Neural progenitor cell (in vitro differentiated cells): ENCODE results near the gene EID3. TPM values are rescaled to one million over a fixed set of nuclear protein-coding genes. Genes with fewer than 3 reads are reported as not detected.

Source experiments
- DNase-seq: peaks from one replicate; pipeline ENCODE4 v3.0.0-alpha.2; 2016; ENCODE audit warnings: low spot score
- H2AFZ ChIP-seq: fragments of 200-600 bp; sonication (generic); replicated peaks from 2 replicates; pipeline ENCODE4 v1.6.1; 2016; ENCODE audit warnings: antibody characterized with exemption
- H3F3A ChIP-seq: fragments of 200-600 bp; sonication (generic); 2 replicates; pipeline ENCODE4 v1.6.1; 2016; ENCODE audit warnings: antibody characterized with exemption, low read depth
- H3K27ac ChIP-seq: fragments of 200-600 bp; sonication (generic); 2 replicates; pipeline ENCODE4 v1.5.1; 2016; ENCODE audit warnings: mild to moderate bottlenecking
- H3K27me3 ChIP-seq: fragments of 200-600 bp; sonication (generic); 2 replicates; pipeline ENCODE4 v1.6.1; 2016; ENCODE audit warnings: mild to moderate bottlenecking, moderate library complexity
- H3K36me3 ChIP-seq: fragments of 200-600 bp; sonication (generic); 2 replicates; pipeline ENCODE4 v1.5.1; 2016
- H3K4me1 ChIP-seq: fragments of 200-600 bp; sonication (generic); 2 replicates; pipeline ENCODE4 v1.6.1; 2016; ENCODE audit warnings: mixed run types
- H3K4me2 ChIP-seq: fragments of 200-600 bp; sonication (generic); 2 replicates; pipeline ENCODE4 v1.6.1; 2016
- H3K4me3 ChIP-seq: fragments of 200-600 bp; sonication (generic); 2 replicates; pipeline ENCODE4 v1.5.1; 2016
- H3K79me2 ChIP-seq: fragments of 200-600 bp; sonication (generic); 2 replicates; pipeline ENCODE4 v1.6.1; 2016; ENCODE audit warnings: low read depth
- H3K9ac ChIP-seq: fragments of 200-600 bp; sonication (generic); 2 replicates; pipeline ENCODE4 v1.6.1; 2016
- H3K9me3 ChIP-seq: fragments of 200-600 bp; sonication (generic); 2 replicates; pipeline ENCODE4 v1.5.1; 2016; ENCODE audit warnings: low read depth
- H4K20me1 ChIP-seq: fragments of 200-600 bp; sonication (generic); 2 replicates; pipeline ENCODE4 v1.6.1; 2016; ENCODE audit warnings: low read depth
- H3K27ac Mint-ChIP-seq: 3 replicates; pipeline ENCODE4 v1.8.0; 2021; ENCODE audit warnings: mixed read lengths
- H3K27me3 Mint-ChIP-seq: 2 replicates; pipeline ENCODE4 v1.8.0; 2022; ENCODE audit warnings: low read depth, mild to moderate bottlenecking, inconsistent platforms, moderate library complexity, mixed read lengths; ENCODE audit not compliant: insufficient read depth
- H3K36me3 Mint-ChIP-seq: 3 replicates; pipeline ENCODE4 v1.8.0; 2021; ENCODE audit warnings: mixed read lengths
- H3K4me1 Mint-ChIP-seq: 3 replicates; pipeline ENCODE4 v1.8.0; 2021; ENCODE audit warnings: mixed read lengths
- H3K4me3 Mint-ChIP-seq: 3 replicates; pipeline ENCODE4 v1.8.0; 2021; ENCODE audit warnings: mild to moderate bottlenecking, moderate library complexity, mixed read lengths
- H3K9me3 Mint-ChIP-seq: 3 replicates; pipeline ENCODE4 v1.8.0; 2020; ENCODE audit warnings: mixed read lengths
- EZH2 ChIP-seq: fragments of 200-600 bp; sonication (generic); IDR thresholded peaks from 2 replicates; pipeline ENCODE4 v1.6.1; 2017; ENCODE audit warnings: antibody characterized with exemption, mild to moderate bottlenecking, moderate library complexity
- EZH2phosphoT487 ChIP-seq: fragments of 200-600 bp; sonication (generic); IDR thresholded peaks from 2 replicates; pipeline ENCODE4 v1.6.1; 2017; ENCODE audit warnings: antibody characterized with exemption
- total RNA-seq: library from RNA; depleted of rRNA; stranded (reverse); fragments of >200 nt; gene quantifications from 2 replicates; pipeline ENCODE4 v1.2.3, GENCODE V29; 2015; ENCODE audit warnings: low replicate concordance
- TF ChIP-seq, protein P1 (sequence below): fragments of 200-600 bp; sonication (generic); IDR thresholded peaks from 2 replicates; pipeline ENCODE4 v1.5.1; 2017; ENCODE audit warnings: antibody characterized with exemption, mild to moderate bottlenecking

The EID3 gene
- total RNA-seq, 1 donor from 2014 or later, result 8.0 TPM

DNA sequence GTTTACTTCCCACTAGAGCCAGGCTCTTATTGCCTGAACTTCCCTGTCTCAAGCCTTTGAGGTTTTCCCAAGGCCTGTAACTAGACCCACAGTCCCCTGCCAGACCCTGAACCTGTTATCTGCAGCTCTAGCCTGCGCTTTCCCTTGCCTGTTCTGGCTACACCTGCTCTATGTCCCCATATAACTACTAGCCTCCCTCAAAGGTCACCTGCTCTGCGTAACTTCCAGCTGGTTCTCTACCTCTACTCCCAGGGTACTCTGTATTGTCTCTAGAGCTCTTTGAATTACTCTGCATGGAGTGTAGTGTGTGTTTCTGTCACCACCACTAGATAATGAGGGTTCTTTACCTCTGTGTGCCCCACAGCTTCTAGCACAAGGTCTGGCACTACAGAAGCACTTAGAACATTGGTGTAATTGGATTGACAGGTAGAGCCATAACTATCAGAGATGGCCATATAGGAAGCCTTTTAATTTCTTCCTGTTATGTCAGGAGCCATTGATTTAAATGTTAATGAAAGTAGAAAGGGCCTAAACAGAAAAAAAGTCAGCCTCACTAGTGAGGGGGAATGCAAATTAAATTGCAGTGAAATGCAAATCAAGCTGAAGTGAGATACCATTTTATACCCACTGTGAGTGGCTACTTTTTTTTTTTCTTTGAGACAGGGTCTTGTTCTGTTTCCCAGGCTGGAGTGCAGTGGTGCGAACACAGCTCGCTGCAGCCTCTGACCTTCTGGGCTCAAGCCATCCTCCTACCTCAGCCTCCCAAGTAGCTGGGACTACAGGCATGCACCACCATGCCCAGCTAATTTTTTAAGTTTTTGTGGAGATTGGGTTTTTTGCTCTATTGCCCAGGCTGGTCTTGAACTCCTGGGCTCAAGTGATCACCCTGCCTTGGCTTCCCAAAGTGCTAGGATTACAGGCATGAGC, 47.8 kb downstream of the EID3 start:
- H3K9me3 Mint-ChIP-seq, result no peaks in the 10 kb centered on the region

GRCh38 chr12:104352106-104352713, 48.7 kb downstream of the EID3 start:
- no peak overlapping the region for H3K4me2 ChIP-seq
- H3K4me3 ChIP-seq, result no peak overlapping the region
- peaks cover 24% of the 10 kb centered on the region for H3K36me3 Mint-ChIP-seq
- H3K27me3 ChIP-seq, result no peaks in the 10 kb centered on the region
- peaks cover 3% of the 10 kb centered on the region for H4K20me1 ChIP-seq
- TF ChIP-seq, protein P1, sequence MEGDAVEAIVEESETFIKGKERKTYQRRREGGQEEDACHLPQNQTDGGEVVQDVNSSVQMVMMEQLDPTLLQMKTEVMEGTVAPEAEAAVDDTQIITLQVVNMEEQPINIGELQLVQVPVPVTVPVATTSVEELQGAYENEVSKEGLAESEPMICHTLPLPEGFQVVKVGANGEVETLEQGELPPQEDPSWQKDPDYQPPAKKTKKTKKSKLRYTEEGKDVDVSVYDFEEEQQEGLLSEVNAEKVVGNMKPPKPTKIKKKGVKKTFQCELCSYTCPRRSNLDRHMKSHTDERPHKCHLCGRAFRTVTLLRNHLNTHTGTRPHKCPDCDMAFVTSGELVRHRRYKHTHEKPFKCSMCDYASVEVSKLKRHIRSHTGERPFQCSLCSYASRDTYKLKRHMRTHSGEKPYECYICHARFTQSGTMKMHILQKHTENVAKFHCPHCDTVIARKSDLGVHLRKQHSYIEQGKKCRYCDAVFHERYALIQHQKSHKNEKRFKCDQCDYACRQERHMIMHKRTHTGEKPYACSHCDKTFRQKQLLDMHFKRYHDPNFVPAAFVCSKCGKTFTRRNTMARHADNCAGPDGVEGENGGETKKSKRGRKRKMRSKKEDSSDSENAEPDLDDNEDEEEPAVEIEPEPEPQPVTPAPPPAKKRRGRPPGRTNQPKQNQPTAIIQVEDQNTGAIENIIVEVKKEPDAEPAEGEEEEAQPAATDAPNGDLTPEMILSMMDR, result no peak
- TF ChIP-seq EZH2phosphoT487 (no peak), EZH2 (no peak)
- no peaks in the 10 kb centered on the region for H3K4me1 ChIP-seq
- H3K79me2 ChIP-seq, result no peaks in the 10 kb centered on the region
- no peak for DNase-seq
- H3K9me3 ChIP-seq, result no peaks in the 10 kb centered on the region
- no peak overlapping the region for H3K27ac Mint-ChIP-seq
- peaks cover 4% of the 10 kb centered on the region for H3K27me3 Mint-ChIP-seq
- no peak overlapping the region for H3K27ac ChIP-seq
- H3K9me3 Mint-ChIP-seq, result no peaks in the 10 kb centered on the region
- no peaks in the 10 kb centered on the region for H3K4me1 Mint-ChIP-seq
- H3K36me3 ChIP-seq, result peaks cover 8% of the 10 kb centered on the region
- H3K4me3 Mint-ChIP-seq, result no peak overlapping the region
- H3F3A ChIP-seq, result no peaks in the 10 kb centered on the region
- no peak overlapping the region for H2AFZ ChIP-seq
- H3K9ac ChIP-seq, result no peak overlapping the region

More for the DNA sequence above, 47.8 kb downstream of the EID3 start:
- H3K4me2 ChIP-seq, result no peak overlapping the region
- H3K9me3 ChIP-seq, result no peaks in the 10 kb centered on the region
- H3K4me3 Mint-ChIP-seq, result no peak overlapping the region
- no peaks in the 10 kb centered on the region for H3K27me3 ChIP-seq
- no peak for DNase-seq
- no peak overlapping the region for H3K9ac ChIP-seq
- no peak overlapping the region for H3K27ac ChIP-seq
- TF ChIP-seq, protein P1, result no peak
- TF ChIP-seq EZH2 (no peak), EZH2phosphoT487 (no peak)
- H3K27me3 Mint-ChIP-seq, result peaks cover 4% of the 10 kb centered on the region
- no peaks in the 10 kb centered on the region for H3F3A ChIP-seq
- peaks cover 8% of the 10 kb centered on the region for H3K36me3 ChIP-seq
- H2AFZ ChIP-seq, result no peak overlapping the region
- H3K36me3 Mint-ChIP-seq, result peaks cover 25% of the 10 kb centered on the region
- no peaks in the 10 kb centered on the region for H3K4me1 Mint-ChIP-seq
- no peak overlapping the region for H3K4me3 ChIP-seq
- peaks cover 3% of the 10 kb centered on the region for H4K20me1 ChIP-seq
- no peaks in the 10 kb centered on the region for H3K4me1 ChIP-seq
- no peaks in the 10 kb centered on the region for H3K79me2 ChIP-seq
- no peak overlapping the region for H3K27ac Mint-ChIP-seq

DNA sequence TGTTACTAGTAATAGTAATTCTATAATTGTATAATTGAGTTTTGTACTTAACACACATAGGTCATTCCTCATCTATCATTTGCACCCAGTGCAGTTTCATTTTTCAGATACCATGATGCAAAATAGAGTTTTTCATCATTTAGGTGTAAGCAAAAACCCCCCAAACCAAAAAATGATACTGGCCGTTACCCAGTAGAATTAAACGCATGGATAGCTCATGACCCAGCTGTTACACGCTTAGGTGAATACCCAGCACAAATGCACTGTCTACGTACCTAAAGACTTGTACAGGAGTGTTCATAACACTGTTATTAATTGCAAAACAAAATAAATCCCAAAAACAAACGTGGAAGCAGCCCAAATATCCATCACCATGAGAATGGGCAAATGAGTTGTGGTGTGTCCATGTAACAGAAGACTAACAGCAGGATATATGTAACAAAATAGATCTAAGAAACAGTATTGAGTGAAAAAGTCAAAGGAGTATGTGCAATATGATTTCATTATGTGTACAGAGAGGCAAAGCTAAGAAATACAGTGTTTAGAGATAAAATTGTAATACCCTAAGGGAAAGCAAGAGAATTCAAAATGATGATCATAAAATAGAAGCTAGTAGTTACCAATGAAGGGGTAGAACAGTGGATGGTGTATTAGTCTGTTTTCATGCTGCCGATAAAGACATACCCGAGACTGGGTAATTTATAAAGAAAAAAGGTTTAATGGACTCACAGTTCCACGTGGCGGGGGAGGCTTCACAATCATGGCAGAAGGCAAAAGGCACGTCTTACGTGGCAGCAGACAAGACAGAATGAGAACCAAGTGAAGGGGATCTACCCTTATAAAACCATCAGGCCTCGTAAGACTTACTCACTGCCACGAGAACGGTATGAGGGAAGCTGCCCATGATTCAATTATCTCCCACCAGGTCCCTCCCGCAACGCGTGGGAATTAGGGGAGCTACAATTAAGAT, 49.8 kb downstream of the EID3 start:
- Histone ChIP-seq H3K9ac (no peak overlapping the region), H2AFZ (no peak overlapping the region), H3K27ac (no peak overlapping the region), H3K9me3 (no peaks in the 10 kb centered on the region), H3K27me3 (no peaks in the 10 kb centered on the region), H3K4me1 (no peaks in the 10 kb centered on the region), H3K4me3 (no peak overlapping the region), H3F3A (no peaks in the 10 kb centered on the region), H3K4me2 (no peak overlapping the region), H3K36me3 (peaks cover 8% of the 10 kb centered on the region), H3K79me2 (no peaks in the 10 kb centered on the region), H4K20me1 (no peaks in the 10 kb centered on the region)
- Mint-ChIP-seq H3K4me3 (no peak overlapping the region), H3K27me3 (peaks cover 4% of the 10 kb centered on the region), H3K27ac (no peak overlapping the region), H3K9me3 (no peaks in the 10 kb centered on the region), H3K4me1 (no peaks in the 10 kb centered on the region), H3K36me3 (peaks cover 19% of the 10 kb centered on the region)
- no peak for DNase-seq
- no peak for TF ChIP-seq EZH2phosphoT487
- TF ChIP-seq EZH2, result no peak
- TF ChIP-seq, protein P1, result no peak
